ENCODE data around the gene MCF2L2. TPM values are rescaled to one million over a fixed set of nuclear protein-coding genes. Genes with fewer than 3 reads are reported as not detected.

Gene MCF2L2
- total and polyA plus RNA-seq, 3 donors from 2014 or later, result 6.8 to 24.2 (median 14.6) TPM

DNA sequence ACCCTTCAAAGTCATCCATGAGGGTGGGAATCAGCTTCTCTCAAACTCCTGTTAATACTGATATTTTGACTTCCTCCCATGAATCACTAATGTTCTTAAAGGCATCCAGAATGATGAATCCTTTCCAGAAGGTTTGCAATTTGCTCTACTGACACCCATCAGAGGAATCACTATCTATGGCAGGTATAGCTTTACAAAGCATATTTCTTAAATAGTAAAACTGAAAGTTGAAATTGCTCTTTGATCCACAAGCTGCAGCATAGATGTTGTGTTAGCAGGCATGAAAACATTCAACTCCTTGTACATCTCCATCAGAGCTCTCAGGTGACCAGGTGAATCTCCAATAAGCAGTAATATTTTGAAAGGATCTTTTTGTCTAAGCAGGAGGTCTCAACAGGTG lies 109.0 kb downstream of the MCF2L2 start:
- no peak for TF ChIP-seq POLR2A (IDR thresholded peaks at IDR 0.05)
- TF ChIP-seq, protein P1, sequence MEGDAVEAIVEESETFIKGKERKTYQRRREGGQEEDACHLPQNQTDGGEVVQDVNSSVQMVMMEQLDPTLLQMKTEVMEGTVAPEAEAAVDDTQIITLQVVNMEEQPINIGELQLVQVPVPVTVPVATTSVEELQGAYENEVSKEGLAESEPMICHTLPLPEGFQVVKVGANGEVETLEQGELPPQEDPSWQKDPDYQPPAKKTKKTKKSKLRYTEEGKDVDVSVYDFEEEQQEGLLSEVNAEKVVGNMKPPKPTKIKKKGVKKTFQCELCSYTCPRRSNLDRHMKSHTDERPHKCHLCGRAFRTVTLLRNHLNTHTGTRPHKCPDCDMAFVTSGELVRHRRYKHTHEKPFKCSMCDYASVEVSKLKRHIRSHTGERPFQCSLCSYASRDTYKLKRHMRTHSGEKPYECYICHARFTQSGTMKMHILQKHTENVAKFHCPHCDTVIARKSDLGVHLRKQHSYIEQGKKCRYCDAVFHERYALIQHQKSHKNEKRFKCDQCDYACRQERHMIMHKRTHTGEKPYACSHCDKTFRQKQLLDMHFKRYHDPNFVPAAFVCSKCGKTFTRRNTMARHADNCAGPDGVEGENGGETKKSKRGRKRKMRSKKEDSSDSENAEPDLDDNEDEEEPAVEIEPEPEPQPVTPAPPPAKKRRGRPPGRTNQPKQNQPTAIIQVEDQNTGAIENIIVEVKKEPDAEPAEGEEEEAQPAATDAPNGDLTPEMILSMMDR (IDR thresholded peaks at IDR 0.05), result no peak
- Histone ChIP-seq H3K4me1 (no peaks in the 10 kb centered on the region), H3K27me3 (no peaks in the 10 kb centered on the region), H3K4me3 (no peak overlapping the region), H3K9me3 (no peaks in the 10 kb centered on the region), H3K27ac (no peak overlapping the region), H3K36me3 (ENCODE audit: low read depth, missing control alignments) (no peaks in the 10 kb centered on the region)
- intact Hi-C loops (cut with DNase I; ENCODE audit: low total_unique reads), result no loop called here
- DNase-seq, result no peak

DNA sequence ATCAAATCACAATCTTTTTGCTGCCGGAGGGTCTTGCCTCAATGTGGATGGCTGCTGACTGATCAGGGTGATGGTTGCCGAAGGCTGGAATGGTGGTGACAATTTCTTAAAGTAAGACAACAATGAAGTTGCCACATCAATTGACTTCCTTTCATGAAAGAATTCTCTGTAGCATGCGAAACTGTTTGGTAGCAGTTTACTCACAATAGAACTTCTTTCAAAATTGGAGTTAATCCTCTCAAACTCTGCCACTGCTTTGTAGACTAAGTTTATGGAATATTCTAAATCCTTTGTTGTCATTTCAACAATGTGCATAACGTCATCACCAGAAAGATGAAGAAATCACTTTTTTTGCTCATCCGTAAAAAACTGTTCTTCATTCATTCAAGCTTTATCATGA lies 109.5 kb downstream of the MCF2L2 start:
- intact Hi-C loops (cut with DNase I; ENCODE audit: low total_unique reads), result no loop called here
- Histone ChIP-seq H3K9me3 (no peaks in the 10 kb centered on the region), H3K4me1 (no peaks in the 10 kb centered on the region), H3K36me3 (ENCODE audit: low read depth, missing control alignments) (no peaks in the 10 kb centered on the region), H3K27ac (no peak overlapping the region), H3K4me3 (no peak overlapping the region), H3K27me3 (no peaks in the 10 kb centered on the region)
- no peak for TF ChIP-seq POLR2A (IDR thresholded peaks at IDR 0.05)
- TF ChIP-seq, protein P1 (IDR thresholded peaks at IDR 0.05), result no peak
- no peak for DNase-seq
- 92% methylated on average over 5 of the region's 5 CpGs for WGBS, 2 donors

DNA sequence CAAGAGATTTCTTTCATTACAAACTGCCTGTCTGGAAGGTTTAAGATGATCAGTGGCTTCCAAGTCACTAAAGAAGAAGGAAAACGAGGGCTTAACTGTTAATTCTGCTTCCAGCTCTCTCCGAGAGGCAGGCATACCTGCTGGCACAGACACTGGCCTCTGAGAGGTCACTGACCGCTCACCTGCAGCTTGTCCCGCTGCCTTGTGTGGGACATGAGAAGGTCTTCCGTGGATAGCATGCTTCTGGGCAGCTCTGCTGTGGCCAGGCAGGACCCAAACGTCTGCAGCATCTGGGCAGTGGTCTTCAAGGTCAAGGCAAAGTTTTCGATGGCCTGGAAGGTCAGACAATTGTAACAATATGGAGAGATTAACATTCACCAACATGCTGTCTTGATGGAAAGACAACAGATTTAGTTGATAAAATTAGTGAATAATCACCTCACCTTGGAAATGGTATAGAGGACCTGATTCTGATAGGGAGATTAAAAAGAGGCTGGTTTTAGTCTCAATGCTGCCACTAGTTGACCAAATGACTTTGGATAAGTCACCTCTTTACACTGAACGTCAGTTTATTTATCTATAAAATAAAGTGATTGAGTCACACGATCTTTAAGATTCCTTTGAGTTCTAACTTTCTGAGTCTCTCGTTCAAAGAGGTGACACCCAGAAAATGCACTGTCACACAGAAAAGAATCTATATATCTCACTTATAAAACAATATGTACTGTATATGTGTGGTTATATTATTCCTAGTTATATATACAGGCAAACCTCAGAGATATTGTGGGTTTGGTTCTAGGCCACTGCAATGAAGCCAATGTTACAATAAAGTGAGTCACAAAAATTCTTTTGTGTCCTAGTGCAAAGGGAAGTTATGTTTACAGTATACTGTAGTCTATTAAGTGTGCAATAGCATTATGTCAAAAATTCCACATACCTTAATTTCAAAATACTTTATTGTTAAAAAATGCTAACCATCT lies 110.2 kb downstream of the MCF2L2 start:
- intact Hi-C loops (cut with DNase I; ENCODE audit: low total_unique reads), result no loop called here
- Histone ChIP-seq H3K36me3 (ENCODE audit: low read depth, missing control alignments) (no peaks in the 10 kb centered on the region), H3K9me3 (no peaks in the 10 kb centered on the region), H3K27ac (no peak overlapping the region), H3K4me3 (no peak overlapping the region), H3K4me1 (no peaks in the 10 kb centered on the region), H3K27me3 (no peaks in the 10 kb centered on the region)
- DNase-seq, result no peak
- no peak for TF ChIP-seq POLR2A (IDR thresholded peaks at IDR 0.05)
- TF ChIP-seq, protein P1 (IDR thresholded peaks at IDR 0.05), result no peak
- WGBS, 2 donors, result 84 to 90% methylated on average over 10 of the region's 10 CpGs

DNA sequence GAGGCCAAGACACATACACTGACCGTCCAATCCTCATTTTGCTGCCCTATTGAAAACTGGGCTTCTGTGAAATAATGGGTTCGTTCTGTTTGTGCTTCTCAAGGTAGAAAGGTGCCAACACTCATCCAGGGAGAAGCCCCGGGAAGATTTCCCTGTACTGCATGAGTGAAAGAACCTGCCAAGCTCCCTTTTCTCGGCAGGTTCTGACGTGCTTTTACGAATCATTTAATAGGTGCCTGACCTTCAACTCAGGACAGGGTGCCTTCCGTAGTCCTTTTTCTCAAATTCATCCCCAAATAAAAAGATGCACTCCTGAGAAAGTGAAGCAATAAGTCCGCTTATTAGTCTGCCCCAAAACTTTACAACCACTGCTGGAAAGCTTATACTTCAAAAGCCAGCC lies 111.1 kb downstream of the MCF2L2 start:
- WGBS, 2 donors, result 91 to 96% methylated on average over 8 of the region's 8 CpGs

More for the DNA sequence above, 111.1 kb downstream of the MCF2L2 start:
- Histone ChIP-seq H3K27ac (no peak overlapping the region), H3K36me3 (ENCODE audit: low read depth, missing control alignments) (no peaks in the 10 kb centered on the region), H3K27me3 (no peaks in the 10 kb centered on the region), H3K4me1 (no peaks in the 10 kb centered on the region), H3K9me3 (no peaks in the 10 kb centered on the region), H3K4me3 (no peak overlapping the region)
- intact Hi-C loops (cut with DNase I; ENCODE audit: low total_unique reads), result no loop called here
- DNase-seq, result no peak
- TF ChIP-seq, protein P1 (IDR thresholded peaks at IDR 0.05), result no peak
- TF ChIP-seq POLR2A (IDR thresholded peaks at IDR 0.05), result no peak
